ENCODE measurements around the gene MACROH2A2. TPM values are rescaled to one million over a fixed set of nuclear protein-coding genes. Genes with fewer than 3 reads are reported as not detected.

Gene MACROH2A2
- 17.9 TPM for total RNA-seq
- long read RNA-seq, transcript H2AFY2-201 (9 exons, 1,980 nt): major isoform, 41 of 47 reads
- long read RNA-seq, partial matches to known transcripts: 6 of 47 reads
- long read RNA-seq, other reads (novel, unspliced or antisense): 0 of 47 reads

DNA sequence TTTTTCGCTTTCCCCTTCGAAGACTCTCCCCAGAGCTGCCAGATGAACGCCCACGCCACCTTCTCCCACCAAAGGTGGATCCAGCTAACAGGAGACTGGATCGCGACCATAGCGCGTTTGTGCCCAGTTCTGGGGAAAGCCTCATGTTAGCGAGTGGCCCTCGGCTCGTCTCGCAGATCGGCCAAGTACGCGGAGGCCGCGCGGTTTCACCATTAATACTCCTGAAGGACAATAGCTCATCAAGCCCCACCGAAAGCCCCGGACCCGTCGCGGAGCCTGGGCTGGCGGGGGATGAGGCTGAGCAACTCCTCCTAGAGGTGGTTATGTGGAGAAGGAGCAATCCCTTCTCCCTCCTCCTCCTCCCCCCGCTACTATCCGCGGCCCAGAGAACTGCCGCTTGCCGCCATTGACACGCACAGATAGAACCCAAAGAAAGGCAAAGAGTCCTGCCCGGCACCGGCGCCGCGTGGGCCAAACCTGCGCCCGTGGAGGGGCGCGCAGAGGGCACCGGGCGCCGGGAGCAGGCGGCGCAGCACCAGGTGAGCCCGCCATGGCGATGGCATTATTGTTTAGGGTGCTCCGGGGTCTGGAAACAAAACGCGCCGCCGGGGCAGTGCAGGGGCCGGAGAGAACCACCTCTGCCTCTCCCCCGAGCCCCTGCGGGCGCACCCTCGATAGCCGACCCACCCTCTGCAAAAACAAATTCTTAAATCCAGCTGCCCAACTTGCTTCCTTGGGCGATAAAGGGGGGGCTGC is at the start of gene MACROH2A2:
Gene MACROH2A2, plus strand, starts transcription at position 385 of the 756 bp plus-strand sequence. CDS start 22,813 bp downstream, outside the sequence.
- Histone ChIP-seq H3K36me3 (no peaks in the 10 kb centered on the region), H3K4me3 (peak within 1 kb of the TSS; percentile 83), H3K4me1 (peaks cover 26% of the 10 kb centered on the region), H3K27ac (replicated peaks) (peak within 1 kb of the TSS; percentile 86), H3K9me3 (replicated peaks) (no peaks in the 10 kb centered on the region), H3K27me3 (ENCODE audit: low read depth) (peaks cover 49% of the 10 kb centered on the region)
- intact Hi-C loops (cut with micrococcal nuclease): no loop called here
- peak; percentile 58 for DNase-seq
- TF ChIP-seq CTCF (IDR thresholded peaks at IDR 0.05; ENCODE audit: borderline replicate concordance): peak; percentile 56

- intact Hi-C loops (cut with micrococcal nuclease): no loop called here
- H3K27ac ChIP-seq (replicated peaks): no peak overlapping the region
These were observed 45.4 kb upstream of the MACROH2A2 start for GRCh38 chr10:70007116-70007820.

DNA sequence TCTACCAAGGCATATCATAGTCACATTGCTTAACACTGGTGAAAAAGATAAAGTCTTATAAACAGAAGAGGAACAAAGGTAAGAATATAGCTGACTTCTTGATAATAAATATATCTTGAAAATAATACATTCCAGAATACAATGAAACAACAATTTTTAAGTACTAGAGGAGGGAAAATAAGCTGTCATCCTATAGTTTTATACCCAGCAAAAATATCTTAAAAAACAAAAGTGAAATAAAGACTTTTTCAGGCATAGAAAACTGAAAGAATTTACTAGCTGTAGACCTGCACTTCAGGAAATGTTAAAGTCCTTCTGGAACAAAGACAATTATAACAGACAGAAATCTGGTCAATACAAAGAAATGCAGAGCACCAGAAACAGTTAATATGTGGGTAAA is 21.4 kb upstream of the MACROH2A2 start:
- Histone ChIP-seq H3K9me3 (replicated peaks) (peaks cover 40% of the 10 kb centered on the region), H3K4me3 (no peak overlapping the region), H3K36me3 (no peaks in the 10 kb centered on the region), H3K27me3 (ENCODE audit: low read depth) (peaks cover 38% of the 10 kb centered on the region), H3K27ac (replicated peaks) (no peak overlapping the region), H3K4me1 (no peaks in the 10 kb centered on the region)
- intact Hi-C loops (cut with micrococcal nuclease): no loop called here
- TF ChIP-seq CTCF (IDR thresholded peaks at IDR 0.05; ENCODE audit: borderline replicate concordance): no peak
- no peak for DNase-seq

More at GRCh38 chr10:70007116-70007820, 45.4 kb upstream of the MACROH2A2 start:
- Histone ChIP-seq H3K36me3 (no peaks in the 10 kb centered on the region), H3K4me3 (no peak overlapping the region), H3K27me3 (ENCODE audit: low read depth) (peaks cover 8% of the 10 kb centered on the region), H3K9me3 (replicated peaks) (peaks cover 5% of the 10 kb centered on the region), H3K4me1 (no peaks in the 10 kb centered on the region)
- no peak for DNase-seq
- no peak for TF ChIP-seq CTCF (IDR thresholded peaks at IDR 0.05; ENCODE audit: borderline replicate concordance)

- intact Hi-C loops (cut with micrococcal nuclease): no loop called here
- no peaks in the 10 kb centered on the region for H3K4me1 ChIP-seq
- no peak overlapping the region for H3K4me3 ChIP-seq
- TF ChIP-seq CTCF (IDR thresholded peaks at IDR 0.05; ENCODE audit: borderline replicate concordance): no peak
- DNase-seq: no peak
- H3K9me3 ChIP-seq (replicated peaks): peaks cover 25% of the 10 kb centered on the region
- no peaks in the 10 kb centered on the region for H3K36me3 ChIP-seq
- H3K27me3 ChIP-seq (ENCODE audit: low read depth): peaks cover 43% of the 10 kb centered on the region
- H3K27ac ChIP-seq (replicated peaks): no peak overlapping the region
These were observed 19.9 kb upstream of the MACROH2A2 start for GRCh38 chr10:70032667-70033289.

- no peak overlapping the region for H3K4me3 ChIP-seq
- H3K36me3 ChIP-seq: no peaks in the 10 kb centered on the region
- H3K27ac ChIP-seq (replicated peaks): no peak overlapping the region
- H3K27me3 ChIP-seq (ENCODE audit: low read depth): peaks cover 44% of the 10 kb centered on the region
- peaks cover 26% of the 10 kb centered on the region for H3K9me3 ChIP-seq (replicated peaks)
- no peak for DNase-seq
- TF ChIP-seq CTCF (IDR thresholded peaks at IDR 0.05; ENCODE audit: borderline replicate concordance): no peak
- no peaks in the 10 kb centered on the region for H3K4me1 ChIP-seq
- intact Hi-C loops (cut with micrococcal nuclease): no loop called here
These were observed 18.4 kb upstream of the MACROH2A2 start for GRCh38 chr10:70034232-70034631.

Measured in left ventricle myocardium inferior (tissue), 1 donor.